ENCODE results near the gene PANK3. TPM values are rescaled to one million over a fixed set of nuclear protein-coding genes. Genes with fewer than 3 reads are reported as not detected.
"Not testable (repeated sequence)": the region's sequence is repeated elsewhere in the genome, so short reads cannot be mapped to it uniquely, and the experiment has no call there.

The PANK3 gene
- polyA plus RNA-seq, 3 donors from 2014 or later = 4.6 to 13.1 (median 7.1) TPM

GRCh38 chr5:168606562-168606961 is 27.4 kb upstream of the PANK3 start:
- H3K9me3 Mint-ChIP-seq = no peaks in the 10 kb centered on the region
- peaks cover 0 to 8% (median 2%) of the 10 kb centered on the region in 3 donors for H3K27me3 Mint-ChIP-seq (ENCODE audit: low read depth in 3 of 3)
- no peak overlapping the region for H3K27ac Mint-ChIP-seq
- no peak for DNase-seq
- H3K4me1 Mint-ChIP-seq = no peaks in the 10 kb centered on the region
- peaks cover 0 to 4% (median 0%) of the 10 kb centered on the region in 3 donors for H3K36me3 Mint-ChIP-seq
- H3K4me3 Mint-ChIP-seq = no peak overlapping the region

- Mint-ChIP-seq H3K36me3 (peaks cover 0 to 7% (median 0%) of the 10 kb centered on the region in 3 donors), H3K9me3 (no peaks in the 10 kb centered on the region), H3K27ac (peak overlapping the region in 1 of 6 donors; percentile 32), H3K27me3 (ENCODE audit: low read depth in 3 of 3) (peaks cover 0 to 8% (median 2%) of the 10 kb centered on the region in 3 donors), H3K4me3 (no peak overlapping the region), H3K4me1 (no peaks in the 10 kb centered on the region)
- no peak for DNase-seq
Measured at GRCh38 chr5:168604436-168604835, 25.3 kb upstream of the PANK3 start.

- H3K4me1 Mint-ChIP-seq = no peaks in the 10 kb centered on the region
- no peak overlapping the region for H3K27ac Mint-ChIP-seq
- H3K9me3 Mint-ChIP-seq = no peaks in the 10 kb centered on the region
- no peak overlapping the region for H3K4me3 Mint-ChIP-seq
- no peak for DNase-seq
- H3K36me3 Mint-ChIP-seq = peaks cover 0 to 7% (median 0%) of the 10 kb centered on the region in 3 donors
- H3K27me3 Mint-ChIP-seq (ENCODE audit: low read depth in 3 of 3) = peaks cover 0 to 8% (median 2%) of the 10 kb centered on the region in 3 donors
Measured at GRCh38 chr5:168603746-168604145, 24.6 kb upstream of the PANK3 start.

GRCh38 chr5:168602517-168602916 is 23.3 kb upstream of the PANK3 start:
- no peak for DNase-seq
- Mint-ChIP-seq H3K4me3 (no peak overlapping the region), H3K9me3 (no peaks in the 10 kb centered on the region), H3K36me3 (peaks cover 0 to 7% (median 0%) of the 10 kb centered on the region in 3 donors), H3K4me1 (peaks cover 0 to 2% of the 10 kb centered on the region in 2 donors), H3K27me3 (ENCODE audit: low read depth in 3 of 3) (peaks cover 2 to 8% (median 2%) of the 10 kb centered on the region in 3 donors), H3K27ac (no peak overlapping the region)

GRCh38 chr5:168601972-168602371 is 22.8 kb upstream of the PANK3 start:
- H3K27ac Mint-ChIP-seq = no peak overlapping the region
- no peak overlapping the region for H3K4me3 Mint-ChIP-seq
- no peaks in the 10 kb centered on the region for H3K9me3 Mint-ChIP-seq
- peaks cover 0 to 7% (median 0%) of the 10 kb centered on the region in 3 donors for H3K36me3 Mint-ChIP-seq
- peaks cover 0 to 2% of the 10 kb centered on the region in 2 donors for H3K4me1 Mint-ChIP-seq
- DNase-seq = no peak
- peaks cover 2 to 8% (median 2%) of the 10 kb centered on the region in 3 donors for H3K27me3 Mint-ChIP-seq (ENCODE audit: low read depth in 3 of 3)

GRCh38 chr5:168600409-168600808 is 21.2 kb upstream of the PANK3 start:
- no peak overlapping the region for H3K4me3 Mint-ChIP-seq
- peaks cover 0 to 2% of the 10 kb centered on the region in 2 donors for H3K4me1 Mint-ChIP-seq
- no peak overlapping the region for H3K27ac Mint-ChIP-seq
- H3K9me3 Mint-ChIP-seq = peaks cover 0 to 4% (median 0%) of the 10 kb centered on the region in 6 donors
- H3K27me3 Mint-ChIP-seq (ENCODE audit: low read depth in 3 of 3) = peaks cover 2 to 18% (median 3%) of the 10 kb centered on the region in 3 donors
- no peak for DNase-seq
- peaks cover 0 to 7% (median 0%) of the 10 kb centered on the region in 3 donors for H3K36me3 Mint-ChIP-seq

- H3K27ac Mint-ChIP-seq = no peak overlapping the region
- DNase-seq = no peak
- H3K4me3 Mint-ChIP-seq = no peak overlapping the region
- peaks cover 3 to 16% (median 5%) of the 10 kb centered on the region in 3 donors for H3K27me3 Mint-ChIP-seq (ENCODE audit: low read depth in 3 of 3)
- H3K9me3 Mint-ChIP-seq = peaks cover 0 to 5% (median 0%) of the 10 kb centered on the region in 6 donors
- peaks cover 0 to 7% (median 0%) of the 10 kb centered on the region in 3 donors for H3K36me3 Mint-ChIP-seq
- H3K4me1 Mint-ChIP-seq = peaks cover 0 to 2% of the 10 kb centered on the region in 2 donors
Measured at GRCh38 chr5:168599826-168600225, 20.7 kb upstream of the PANK3 start.

GRCh38 chr5:168598639-168599038 is 19.5 kb upstream of the PANK3 start:
- peaks cover 0 to 7% (median 0%) of the 10 kb centered on the region in 3 donors for H3K36me3 Mint-ChIP-seq
- H3K27ac Mint-ChIP-seq = no peak overlapping the region
- H3K4me1 Mint-ChIP-seq = peaks cover 0 to 2% of the 10 kb centered on the region in 2 donors
- peaks cover 0 to 5% (median 0%) of the 10 kb centered on the region in 6 donors for H3K9me3 Mint-ChIP-seq
- no peak for DNase-seq
- peaks cover 5 to 17% (median 5%) of the 10 kb centered on the region in 3 donors for H3K27me3 Mint-ChIP-seq (ENCODE audit: low read depth in 3 of 3)
- H3K4me3 Mint-ChIP-seq = no peak overlapping the region

- Mint-ChIP-seq H3K9me3 (peaks cover 0 to 5% (median 0%) of the 10 kb centered on the region in 6 donors), H3K4me3 (no peak overlapping the region), H3K27me3 (ENCODE audit: low read depth in 3 of 3) (peaks cover 5 to 22% (median 5%) of the 10 kb centered on the region in 3 donors), H3K27ac (no peak overlapping the region), H3K36me3 (peaks cover 0 to 6% (median 0%) of the 10 kb centered on the region in 3 donors), H3K4me1 (peaks cover 0 to 2% of the 10 kb centered on the region in 2 donors)
- DNase-seq = no peak
Measured at GRCh38 chr5:168596927-168597326, 17.8 kb upstream of the PANK3 start.

- DNase-seq, H3K27ac Mint-ChIP-seq, H3K4me1 Mint-ChIP-seq, H3K4me3 Mint-ChIP-seq, H3K9me3 Mint-ChIP-seq, H3K36me3 Mint-ChIP-seq: not testable (repeated sequence)
- peaks cover 5 to 22% (median 5%) of the 10 kb centered on the region in 3 donors for H3K27me3 Mint-ChIP-seq (ENCODE audit: low read depth in 3 of 3)
Measured at GRCh38 chr5:168596122-168596521, 17.0 kb upstream of the PANK3 start.

- no peak overlapping the region for H3K27ac Mint-ChIP-seq
- no peak overlapping the region for H3K4me3 Mint-ChIP-seq
- DNase-seq = no peak
- H3K9me3 Mint-ChIP-seq = peaks cover 0 to 5% (median 0%) of the 10 kb centered on the region in 6 donors
- no peaks in the 10 kb centered on the region for H3K4me1 Mint-ChIP-seq
- peaks cover 0 to 2% (median 0%) of the 10 kb centered on the region in 3 donors for H3K36me3 Mint-ChIP-seq
- peaks cover 6 to 32% (median 9%) of the 10 kb centered on the region in 3 donors for H3K27me3 Mint-ChIP-seq (ENCODE audit: low read depth in 3 of 3)
Measured at GRCh38 chr5:168592014-168592368, 12.8 kb upstream of the PANK3 start.

- peaks cover 0 to 5% (median 0%) of the 10 kb centered on the region in 6 donors for H3K9me3 Mint-ChIP-seq
- H3K4me1 Mint-ChIP-seq = no peaks in the 10 kb centered on the region
- DNase-seq = no peak
- peaks cover 0 to 4% (median 0%) of the 10 kb centered on the region in 3 donors for H3K36me3 Mint-ChIP-seq
- H3K27me3 Mint-ChIP-seq (ENCODE audit: low read depth in 3 of 3) = peaks cover 5 to 31% (median 9%) of the 10 kb centered on the region in 3 donors
- H3K4me3 Mint-ChIP-seq = no peak overlapping the region
- H3K27ac Mint-ChIP-seq = no peak overlapping the region
Measured at GRCh38 chr5:168591302-168592013, 12.3 kb upstream of the PANK3 start.

GRCh38 chr5:168590666-168591065 is 11.5 kb upstream of the PANK3 start:
- H3K4me1 Mint-ChIP-seq = no peaks in the 10 kb centered on the region
- peaks cover 0 to 4% (median 0%) of the 10 kb centered on the region in 3 donors for H3K36me3 Mint-ChIP-seq

GRCh38 chr5:168587987-168588386 is 8.8 kb upstream of the PANK3 start:
- Mint-ChIP-seq H3K27ac (no peak overlapping the region), H3K27me3 (ENCODE audit: low read depth in 3 of 3) (peaks cover 3 to 25% (median 5%) of the 10 kb centered on the region in 3 donors), H3K9me3 (peaks cover 0 to 2% (median 0%) of the 10 kb centered on the region in 6 donors), H3K4me3 (no peak overlapping the region), H3K4me1 (no peaks in the 10 kb centered on the region), H3K36me3 (peaks cover 0 to 4% (median 0%) of the 10 kb centered on the region in 3 donors)
- DNase-seq = no peak

More at GRCh38 chr5:168590666-168591065, 11.5 kb upstream of the PANK3 start:
- Mint-ChIP-seq H3K9me3 (peaks cover 0 to 3% (median 0%) of the 10 kb centered on the region in 6 donors), H3K27me3 (ENCODE audit: low read depth in 3 of 3) (peaks cover 5 to 34% (median 9%) of the 10 kb centered on the region in 3 donors), H3K4me3 (no peak overlapping the region), H3K27ac (no peak overlapping the region)
- DNase-seq = no peak

Measured in immature natural killer cell (primary cell).